Measurements from ENCODE around the gene HOXD13. TPM values are rescaled to one million over a fixed set of nuclear protein-coding genes. Genes with fewer than 3 reads are reported as not detected.

The HOXD13 gene
- total and polyA plus RNA-seq, 2 of the 13 experiments (the other 11 are each of a cell fraction or from before 2014, with no cell fraction given): not detected

DNA sequence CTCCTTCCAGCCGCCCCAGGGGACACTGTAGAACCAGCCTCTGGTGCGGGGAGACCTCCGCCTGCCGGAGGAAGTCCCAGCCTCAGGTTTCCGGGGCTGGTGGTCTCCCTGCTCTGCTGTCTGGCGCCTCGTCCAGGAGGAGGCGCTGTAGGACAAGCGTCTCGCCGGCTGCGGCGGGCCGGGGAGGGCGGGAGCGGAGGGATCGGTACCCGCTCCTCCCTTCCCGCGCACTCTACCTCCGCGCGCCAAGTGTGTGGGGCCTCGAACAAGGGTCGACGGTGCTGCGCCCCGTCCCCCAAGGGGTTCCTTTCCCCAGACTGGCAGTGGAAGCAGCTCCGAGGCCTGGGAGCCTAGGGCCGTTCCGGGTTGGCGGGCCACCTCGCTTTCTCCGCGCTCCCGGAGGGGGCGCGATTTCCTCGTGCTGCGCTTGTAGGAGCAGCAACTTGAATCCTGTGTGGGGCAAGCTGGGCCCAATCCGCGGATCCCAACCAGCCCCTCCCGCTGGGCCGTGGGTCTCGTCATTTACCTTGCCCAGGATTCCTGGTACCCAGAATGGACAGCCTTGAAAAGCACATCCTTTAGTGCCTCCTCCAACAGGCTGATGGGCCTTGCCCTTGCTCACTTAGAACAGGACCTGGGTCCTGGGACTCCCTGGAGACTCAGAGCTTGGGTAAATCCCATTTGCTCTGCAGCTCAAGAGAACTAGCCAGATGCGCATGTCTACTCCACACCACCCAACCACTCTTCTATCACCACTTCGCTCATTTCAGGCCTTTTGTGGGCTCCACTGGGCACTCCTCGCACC, 48.2 kb downstream of the HOXD13 start (continued):
- TF ChIP-seq, protein P1, sequence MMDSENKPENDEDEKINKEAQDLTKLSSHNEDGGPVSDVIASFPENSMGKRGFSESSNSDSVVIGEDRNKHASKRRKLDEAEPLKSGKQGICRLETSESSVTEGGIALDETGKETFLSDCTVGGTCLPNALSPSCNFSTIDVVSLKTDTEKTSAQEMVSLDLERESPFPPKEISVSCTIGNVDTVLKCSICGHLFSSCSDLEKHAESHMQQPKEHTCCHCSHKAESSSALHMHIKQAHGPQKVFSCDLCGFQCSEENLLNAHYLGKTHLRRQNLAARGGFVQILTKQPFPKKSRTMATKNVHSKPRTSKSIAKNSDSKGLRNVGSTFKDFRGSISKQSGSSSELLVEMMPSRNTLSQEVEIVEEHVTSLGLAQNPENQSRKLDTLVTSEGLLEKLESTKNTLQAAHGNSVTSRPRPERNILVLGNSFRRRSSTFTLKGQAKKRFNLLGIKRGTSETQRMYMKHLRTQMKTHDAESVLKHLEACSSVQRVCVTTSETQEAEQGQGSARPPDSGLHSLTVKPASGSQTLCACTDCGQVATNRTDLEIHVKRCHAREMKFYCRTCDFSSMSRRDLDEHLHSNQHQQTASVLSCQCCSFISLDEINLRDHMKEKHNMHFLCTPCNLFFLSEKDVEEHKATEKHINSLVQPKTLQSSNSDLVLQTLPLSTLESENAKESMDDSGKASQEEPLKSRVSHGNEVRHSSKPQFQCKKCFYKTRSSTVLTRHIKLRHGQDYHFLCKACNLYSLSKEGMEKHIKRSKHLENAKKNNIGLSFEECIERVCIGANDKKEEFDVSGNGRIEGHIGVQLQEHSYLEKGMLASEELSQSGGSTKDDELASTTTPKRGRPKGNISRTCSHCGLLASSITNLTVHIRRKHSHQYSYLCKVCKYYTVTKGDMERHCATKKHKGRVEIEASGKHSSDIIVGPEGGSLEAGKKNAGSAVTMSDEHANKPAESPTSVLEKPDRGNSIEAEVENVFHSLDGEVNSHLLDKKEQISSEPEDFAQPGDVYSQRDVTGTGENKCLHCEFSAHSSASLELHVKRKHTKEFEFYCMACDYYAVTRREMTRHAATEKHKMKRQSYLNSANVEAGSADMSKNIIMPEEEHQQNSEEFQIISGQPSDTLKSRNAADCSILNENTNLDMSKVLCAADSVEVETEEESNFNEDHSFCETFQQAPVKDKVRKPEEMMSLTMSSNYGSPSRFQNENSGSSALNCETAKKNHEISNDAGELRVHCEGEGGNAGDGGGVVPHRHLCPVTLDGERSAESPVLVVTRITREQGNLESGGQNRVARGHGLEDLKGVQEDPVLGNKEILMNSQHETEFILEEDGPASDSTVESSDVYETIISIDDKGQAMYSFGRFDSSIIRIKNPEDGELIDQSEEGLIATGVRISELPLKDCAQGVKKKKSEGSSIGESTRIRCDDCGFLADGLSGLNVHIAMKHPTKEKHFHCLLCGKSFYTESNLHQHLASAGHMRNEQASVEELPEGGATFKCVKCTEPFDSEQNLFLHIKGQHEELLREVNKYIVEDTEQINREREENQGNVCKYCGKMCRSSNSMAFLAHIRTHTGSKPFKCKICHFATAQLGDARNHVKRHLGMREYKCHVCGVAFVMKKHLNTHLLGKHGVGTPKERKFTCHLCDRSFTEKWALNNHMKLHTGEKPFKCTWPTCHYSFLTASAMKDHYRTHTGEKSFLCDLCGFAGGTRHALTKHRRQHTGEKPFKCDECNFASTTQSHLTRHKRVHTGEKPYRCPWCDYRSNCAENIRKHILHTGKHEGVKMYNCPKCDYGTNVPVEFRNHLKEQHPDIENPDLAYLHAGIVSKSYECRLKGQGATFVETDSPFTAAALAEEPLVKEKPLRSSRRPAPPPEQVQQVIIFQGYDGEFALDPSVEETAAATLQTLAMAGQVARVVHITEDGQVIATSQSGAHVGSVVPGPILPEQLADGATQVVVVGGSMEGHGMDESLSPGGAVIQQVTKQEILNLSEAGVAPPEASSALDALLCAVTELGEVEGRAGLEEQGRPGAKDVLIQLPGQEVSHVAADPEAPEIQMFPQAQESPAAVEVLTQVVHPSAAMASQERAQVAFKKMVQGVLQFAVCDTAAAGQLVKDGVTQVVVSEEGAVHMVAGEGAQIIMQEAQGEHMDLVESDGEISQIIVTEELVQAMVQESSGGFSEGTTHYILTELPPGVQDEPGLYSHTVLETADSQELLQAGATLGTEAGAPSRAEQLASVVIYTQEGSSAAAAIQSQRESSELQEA (CRISPR knock-in tag; IDR thresholded peaks at IDR 0.05; ENCODE audit: not compliant biosample characterization): peak; percentile 95
- peak; percentile 63; the same call in 1 of the 2 replicates for TF ChIP-seq WIZ (CRISPR knock-in tag; IDR thresholded peaks at IDR 0.05)
- TF ChIP-seq, protein P2, sequence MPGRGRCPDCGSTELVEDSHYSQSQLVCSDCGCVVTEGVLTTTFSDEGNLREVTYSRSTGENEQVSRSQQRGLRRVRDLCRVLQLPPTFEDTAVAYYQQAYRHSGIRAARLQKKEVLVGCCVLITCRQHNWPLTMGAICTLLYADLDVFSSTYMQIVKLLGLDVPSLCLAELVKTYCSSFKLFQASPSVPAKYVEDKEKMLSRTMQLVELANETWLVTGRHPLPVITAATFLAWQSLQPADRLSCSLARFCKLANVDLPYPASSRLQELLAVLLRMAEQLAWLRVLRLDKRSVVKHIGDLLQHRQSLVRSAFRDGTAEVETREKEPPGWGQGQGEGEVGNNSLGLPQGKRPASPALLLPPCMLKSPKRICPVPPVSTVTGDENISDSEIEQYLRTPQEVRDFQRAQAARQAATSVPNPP (CRISPR knock-in tag; IDR thresholded peaks at IDR 0.05): peak; percentile 51
- TF ChIP-seq ZNF598 (CRISPR knock-in tag; IDR thresholded peaks at IDR 0.05; ENCODE audit: borderline replicate concordance): peak; percentile 91; the same call in 1 of the 2 replicates
- TF ChIP-seq, protein P3, sequence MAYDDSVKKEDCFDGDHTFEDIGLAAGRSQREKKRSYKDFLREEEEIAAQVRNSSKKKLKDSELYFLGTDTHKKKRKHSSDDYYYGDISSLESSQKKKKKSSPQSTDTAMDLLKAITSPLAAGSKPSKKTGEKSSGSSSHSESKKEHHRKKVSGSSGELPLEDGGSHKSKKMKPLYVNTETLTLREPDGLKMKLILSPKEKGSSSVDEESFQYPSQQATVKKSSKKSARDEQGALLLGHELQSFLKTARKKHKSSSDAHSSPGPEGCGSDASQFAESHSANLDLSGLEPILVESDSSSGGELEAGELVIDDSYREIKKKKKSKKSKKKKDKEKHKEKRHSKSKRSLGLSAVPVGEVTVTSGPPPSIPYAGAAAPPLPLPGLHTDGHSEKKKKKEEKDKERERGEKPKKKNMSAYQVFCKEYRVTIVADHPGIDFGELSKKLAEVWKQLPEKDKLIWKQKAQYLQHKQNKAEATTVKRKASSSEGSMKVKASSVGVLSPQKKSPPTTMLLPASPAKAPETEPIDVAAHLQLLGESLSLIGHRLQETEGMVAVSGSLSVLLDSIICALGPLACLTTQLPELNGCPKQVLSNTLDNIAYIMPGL (CRISPR knock-in tag; IDR thresholded peaks at IDR 0.05; ENCODE audit: borderline replicate concordance in 1 of 2, low read depth in 1 of 2): peak; percentile 96 to 97
- TF ChIP-seq AGO1 (IDR thresholded peaks at IDR 0.05; ENCODE audit: low read depth, low read length, poor library complexity, severe bottlenecking): peak; percentile 73
- TF ChIP-seq, protein P4, sequence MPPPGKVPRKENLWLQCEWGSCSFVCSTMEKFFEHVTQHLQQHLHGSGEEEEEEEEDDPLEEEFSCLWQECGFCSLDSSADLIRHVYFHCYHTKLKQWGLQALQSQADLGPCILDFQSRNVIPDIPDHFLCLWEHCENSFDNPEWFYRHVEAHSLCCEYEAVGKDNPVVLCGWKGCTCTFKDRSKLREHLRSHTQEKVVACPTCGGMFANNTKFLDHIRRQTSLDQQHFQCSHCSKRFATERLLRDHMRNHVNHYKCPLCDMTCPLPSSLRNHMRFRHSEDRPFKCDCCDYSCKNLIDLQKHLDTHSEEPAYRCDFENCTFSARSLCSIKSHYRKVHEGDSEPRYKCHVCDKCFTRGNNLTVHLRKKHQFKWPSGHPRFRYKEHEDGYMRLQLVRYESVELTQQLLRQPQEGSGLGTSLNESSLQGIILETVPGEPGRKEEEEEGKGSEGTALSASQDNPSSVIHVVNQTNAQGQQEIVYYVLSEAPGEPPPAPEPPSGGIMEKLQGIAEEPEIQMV (CRISPR knock-in tag; IDR thresholded peaks at IDR 0.05; ENCODE audit: low read depth): peak; percentile 82; the same call in 1 of the 2 replicates
- TF ChIP-seq PHF5A (CRISPR knock-in tag; IDR thresholded peaks at IDR 0.05; ENCODE audit: low read depth, unreplicated experiment): no peak
- TF ChIP-seq ZFYVE20 (CRISPR knock-in tag; IDR thresholded peaks at IDR 0.05; ENCODE audit: borderline replicate concordance, low read depth): 0 out of 2 replicates have a peak, but pooled peaks have one; percentile 26
- peak; percentile 65; the same call in 1 of the 2 replicates for TF ChIP-seq ZNF430 (CRISPR knock-in tag; IDR thresholded peaks at IDR 0.05)
- no peak for TF ChIP-seq POLR2G (IDR thresholded peaks at IDR 0.05; ENCODE audit: low read depth, low read length)
- TF ChIP-seq ZNF761 (CRISPR knock-in tag; conservative IDR thresholded peaks at IDR 0.05): no peak; the same call in 1 of the 2 replicates
- 0 out of 2 replicates have a peak, but pooled peaks have one; percentile 39 for TF ChIP-seq KLF15 (CRISPR knock-in tag; IDR thresholded peaks at IDR 0.05; ENCODE audit: borderline replicate concordance)
- no peak for TF ChIP-seq ZNF326 (CRISPR knock-in tag; IDR thresholded peaks at IDR 0.05; ENCODE audit: borderline replicate concordance)

All from HepG2 (cell line).